ENCODE measurements around the gene POLR2J2. TPM values are rescaled to one million over a fixed set of nuclear protein-coding genes. Genes with fewer than 3 reads are reported as not detected.
"Not testable (repeated sequence)": the region's sequence is repeated elsewhere in the genome, so short reads cannot be mapped to it uniquely, and the experiment has no call there.

Gene POLR2J2
- total and polyA plus RNA-seq, 2 of the 8 experiments (the other 6 are each of a cell fraction or from before 2014, with no cell fraction given), result 1.8 to 7.7 TPM

DNA sequence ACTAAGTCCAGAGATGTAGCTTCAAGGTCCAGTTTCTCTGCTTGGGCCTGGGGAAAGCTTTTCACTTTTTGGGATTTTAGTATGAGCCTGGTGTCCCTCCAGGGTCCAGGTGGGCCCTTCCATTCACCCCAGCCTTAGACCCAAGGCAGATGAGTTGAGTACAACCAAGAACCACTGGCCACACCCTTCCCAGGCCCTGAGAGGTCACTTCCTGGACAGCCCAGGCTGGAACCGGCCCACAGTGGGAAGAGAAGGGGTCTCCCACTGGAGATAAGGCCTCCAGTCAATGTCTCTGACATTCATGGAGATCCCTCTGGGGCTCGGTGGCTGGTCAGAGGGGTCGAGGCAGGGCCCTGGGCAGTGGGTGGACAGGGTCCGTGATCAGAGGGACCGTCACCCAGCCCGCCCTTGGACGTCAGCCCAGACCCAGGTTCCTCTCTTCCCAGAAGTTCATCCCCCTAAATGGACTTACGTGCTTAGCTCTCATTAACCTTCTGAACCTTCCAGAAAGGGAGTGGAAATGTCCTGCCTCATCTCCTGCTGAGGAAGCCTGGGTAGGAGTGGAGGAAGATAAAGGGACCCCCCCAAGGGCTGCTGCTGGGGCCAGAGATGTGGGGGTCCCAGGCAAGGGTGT is 44.1 kb downstream of the POLR2J2 start:
- H2BK5ac ChIP-seq (ENCODE audit: low read depth, low read length); H2AFZ ChIP-seq (ENCODE audit: low read length); DNase-seq (ENCODE audit: low read depth in 1 of 2, low spot score in 2 of 2); H3K36me3 ChIP-seq (ENCODE audit: control insufficient read depth in 2 of 4, insufficient read depth in 4 of 4, low read length in 3 of 4); H3K4me3 ChIP-seq (ENCODE audit: extremely low read depth in 1 of 4, insufficient read depth in 2 of 4, low read depth in 3 of 4, low read length in 4 of 4); H3K23me2 ChIP-seq (ENCODE audit: low read depth, low read length); FAIRE-seq; H4K5ac ChIP-seq (ENCODE audit: insufficient read length, low read depth, low read length); H3K4ac ChIP-seq (replicated peaks; ENCODE audit: insufficient read length, low read depth, low read length); H3K79me1 ChIP-seq (ENCODE audit: low read depth, low read length); POLR2A ChIA-PET (ENCODE audit: partially characterized antibody); H3K27me3 ChIP-seq (replicated peaks in 1 of 4; ENCODE audit: control insufficient read depth in 3 of 4, extremely low read depth in 1 of 4, insufficient read depth in 3 of 4, low read length in 3 of 4); H2BK120ac ChIP-seq (replicated peaks; ENCODE audit: low read depth, low read length); H3K18ac ChIP-seq (ENCODE audit: extremely low read depth, low read length); H4K8ac ChIP-seq (ENCODE audit: extremely low read depth, insufficient read depth, low read length); H3K4me2 ChIP-seq (ENCODE audit: insufficient read depth in 1 of 2, low read depth in 2 of 2, low read length in 2 of 2); H3K27ac ChIP-seq (ENCODE audit: low read depth, low read length); H3K56ac ChIP-seq (replicated peaks; ENCODE audit: insufficient read length, low read depth, low read length); H3K23ac ChIP-seq (ENCODE audit: insufficient read length); H3K9ac ChIP-seq (replicated peaks in 1 of 4; ENCODE audit: extremely low read depth in 1 of 4, low read depth in 3 of 4, low read length in 3 of 4); H3K79me2 ChIP-seq (ENCODE audit: control insufficient read depth in 1 of 2, insufficient read depth in 2 of 2, low read length in 2 of 2); H4K91ac ChIP-seq (replicated peaks; ENCODE audit: insufficient read length, low read length); H3K4me1 ChIP-seq (replicated peaks in 1 of 4; ENCODE audit: control insufficient read depth in 3 of 4, insufficient read depth in 4 of 4, low read length in 3 of 4); H2BK15ac ChIP-seq (ENCODE audit: low read length); H2BK12ac ChIP-seq (ENCODE audit: low read depth, low read length); H3K14ac ChIP-seq (ENCODE audit: insufficient read length); H2AK5ac ChIP-seq (ENCODE audit: low read depth, low read length); H2BK20ac ChIP-seq (ENCODE audit: low read length); H3K9me3 ChIP-seq (ENCODE audit: insufficient read depth in 2 of 2, low read depth in 1 of 2, low read length in 1 of 2); H4K20me1 ChIP-seq (replicated peaks in 1 of 2; ENCODE audit: control insufficient read depth in 1 of 2, insufficient read depth in 2 of 2, low read length in 2 of 2); CTCF ChIA-PET (ENCODE audit: partially characterized antibody): not testable (repeated sequence)
- WGBS, 2 experiments (ENCODE audit: extremely low coverage in 1 of 2, insufficient coverage in 1 of 2, insufficient read length in 1 of 2, insufficient replicate concordance in 2 of 2, low coverage in 1 of 2, low lambda C conversion rate in 2 of 2, missing lambda C conversion rate in 1 of 2), result no CpG with 5 or more reads among the region's 8 CpGs

DNA sequence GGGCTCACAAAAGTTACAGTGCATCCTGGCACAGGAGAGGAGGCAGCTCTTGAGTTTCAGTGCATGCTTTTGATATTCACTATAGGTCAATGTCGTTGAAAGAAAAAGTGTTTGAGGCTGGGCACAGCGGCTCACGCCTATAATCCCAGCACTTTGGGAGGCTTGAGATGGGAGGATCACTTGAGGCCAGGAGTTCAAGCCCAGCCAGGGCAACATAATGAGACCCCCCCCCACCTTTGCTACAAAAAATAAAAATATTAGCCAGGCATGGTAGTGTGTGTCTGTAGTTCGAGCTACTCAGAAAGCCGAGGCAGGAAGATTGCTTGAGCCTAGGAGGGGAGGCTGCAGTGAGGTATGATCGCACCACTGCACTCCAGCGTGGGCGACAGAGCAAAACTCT is 53.3 kb downstream of the POLR2J2 start:
- H3K27me3 ChIP-seq (replicated peaks in 1 of 4; ENCODE audit: control insufficient read depth in 3 of 4, extremely low read depth in 1 of 4, insufficient read depth in 3 of 4, low read length in 3 of 4); POLR2A ChIA-PET (ENCODE audit: partially characterized antibody); H3K18ac ChIP-seq (ENCODE audit: extremely low read depth, low read length); H2BK5ac ChIP-seq (ENCODE audit: low read depth, low read length); H3K4me3 ChIP-seq (ENCODE audit: extremely low read depth in 1 of 4, insufficient read depth in 2 of 4, low read depth in 3 of 4, low read length in 4 of 4); H3K27ac ChIP-seq (ENCODE audit: low read depth, low read length); H2AFZ ChIP-seq (ENCODE audit: low read length); H4K8ac ChIP-seq (ENCODE audit: extremely low read depth, insufficient read depth, low read length); H2BK12ac ChIP-seq (ENCODE audit: low read depth, low read length); H3K36me3 ChIP-seq (ENCODE audit: control insufficient read depth in 2 of 4, insufficient read depth in 4 of 4, low read length in 3 of 4); H2BK15ac ChIP-seq (ENCODE audit: low read length); H2BK120ac ChIP-seq (replicated peaks; ENCODE audit: low read depth, low read length); H3K56ac ChIP-seq (replicated peaks; ENCODE audit: insufficient read length, low read depth, low read length); H3K23ac ChIP-seq (ENCODE audit: insufficient read length); H2BK20ac ChIP-seq (ENCODE audit: low read length); H2AK5ac ChIP-seq (ENCODE audit: low read depth, low read length); H3K9ac ChIP-seq (replicated peaks in 1 of 4; ENCODE audit: extremely low read depth in 1 of 4, low read depth in 3 of 4, low read length in 3 of 4); H3K4ac ChIP-seq (replicated peaks; ENCODE audit: insufficient read length, low read depth, low read length); H4K5ac ChIP-seq (ENCODE audit: insufficient read length, low read depth, low read length); CTCF ChIA-PET (ENCODE audit: partially characterized antibody); H3K79me2 ChIP-seq (ENCODE audit: control insufficient read depth in 1 of 2, insufficient read depth in 2 of 2, low read length in 2 of 2); H3K79me1 ChIP-seq (ENCODE audit: low read depth, low read length); FAIRE-seq; H3K9me3 ChIP-seq (ENCODE audit: insufficient read depth in 2 of 2, low read depth in 1 of 2, low read length in 1 of 2); H3K4me2 ChIP-seq (ENCODE audit: insufficient read depth in 1 of 2, low read depth in 2 of 2, low read length in 2 of 2); DNase-seq (ENCODE audit: low read depth in 1 of 2, low spot score in 2 of 2); H4K20me1 ChIP-seq (replicated peaks in 1 of 2; ENCODE audit: control insufficient read depth in 1 of 2, insufficient read depth in 2 of 2, low read length in 2 of 2); H3K14ac ChIP-seq (ENCODE audit: insufficient read length); H3K4me1 ChIP-seq (replicated peaks in 1 of 4; ENCODE audit: control insufficient read depth in 3 of 4, insufficient read depth in 4 of 4, low read length in 3 of 4); H4K91ac ChIP-seq (replicated peaks; ENCODE audit: insufficient read length, low read length); H3K23me2 ChIP-seq (ENCODE audit: low read depth, low read length): not testable (repeated sequence)
- WGBS, 2 experiments (ENCODE audit: extremely low coverage in 1 of 2, insufficient coverage in 1 of 2, insufficient read length in 1 of 2, insufficient replicate concordance in 2 of 2, low coverage in 1 of 2, low lambda C conversion rate in 2 of 2, missing lambda C conversion rate in 1 of 2), result 86% methylated on average over 3 of the region's 8 CpGs; no CpG with 5 or more reads in 1 of the 2 experiments
